Lower lobe of right lung (tissue), 2 donors: ENCODE results near the gene PLEKHM3. TPM values are rescaled to one million over a fixed set of nuclear protein-coding genes. Genes with fewer than 3 reads are reported as not detected.
A peak's percentile ranks its signal among the peaks of the same experiment; 100 is the strongest.
"Not testable (repeated sequence)": the region's sequence is repeated elsewhere in the genome, so short reads cannot be mapped to it uniquely, and the experiment has no call there.

Experiments
- ATAC-seq, 2 donors: fragments of 200-7000 bp; cut with Tn5 transposase; one replicate each; pipeline ENCODE4 v1.9.1; 2020 to 2022; ENCODE audit warnings: mild to moderate bottlenecking in 2 of 2, moderate library complexity in 2 of 2
- DNase-seq: peaks from one replicate; pipeline ENCODE4 v3.0.0-alpha.2; 2020
- H3K27ac ChIP-seq: fragments of 200-600 bp; one replicate; pipeline ENCODE4 v1.8.0; 2022
- H3K27me3 ChIP-seq: fragments of 200-600 bp; one replicate; pipeline ENCODE4 v1.8.0; 2022; ENCODE audit warnings: low read depth
- H3K36me3 ChIP-seq: fragments of 200-600 bp; one replicate; pipeline ENCODE4 v1.8.0; 2022; ENCODE audit warnings: mild to moderate bottlenecking
- H3K4me1 ChIP-seq: fragments of 200-600 bp; one replicate; pipeline ENCODE4 v1.8.0; 2022
- H3K4me3 ChIP-seq: fragments of 200-600 bp; one replicate; pipeline ENCODE4 v1.8.0; 2022; ENCODE audit warnings: mild to moderate bottlenecking
- H3K9me3 ChIP-seq: fragments of 200-600 bp; one replicate; pipeline ENCODE4 v1.8.0; 2022
- intact Hi-C: fragments of 100-400 bp; cut with DNase I; formaldehyde crosslinking; loops from one replicate; pipeline ENCODE4 v1.11.0; 2022
- total RNA-seq: library from RNA; stranded (reverse); fragmentation: NEBNext Ultra II Directional; extraction: Animal tissue kit (Norgen Biotek cat#: 25700); gene quantifications from one replicate; pipeline ENCODE4 v1.2.1, GENCODE V29; 2021
- TF ChIP-seq, protein P1 (sequence below): fragments of 200-600 bp; IDR thresholded peaks from one replicate; pipeline ENCODE4 v1.8.0; 2022; ENCODE audit warnings: antibody characterized with exemption, mild to moderate bottlenecking
- donor health status: DM: no; HTN: yes; CAD: no; lungs with severe emphysema.

Gene PLEKHM3
- total RNA-seq, 1 donor from 2014 or later, result 25.8 TPM

DNA sequence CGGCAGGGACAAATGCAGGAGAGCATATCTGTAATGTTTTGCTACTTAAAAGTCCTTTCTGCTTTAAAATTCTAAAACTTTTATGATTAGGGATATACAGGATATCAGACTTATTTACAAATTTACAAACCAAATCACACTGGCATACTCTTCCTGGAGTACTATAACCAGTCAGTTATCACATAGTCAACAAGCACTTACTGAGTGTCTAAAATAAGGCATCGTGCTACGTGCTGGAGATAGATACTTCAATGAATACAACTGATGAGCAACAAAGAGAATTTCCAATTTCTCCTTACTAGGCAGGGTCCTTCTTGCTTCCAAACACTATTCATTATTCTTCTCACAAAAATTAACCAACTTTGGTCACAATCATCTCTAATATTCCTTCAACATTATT, 113.5 kb downstream of the PLEKHM3 start:
- Histone ChIP-seq H3K9me3 (no peaks in the 10 kb centered on the region), H3K36me3 (no peaks in the 10 kb centered on the region), H3K4me1 (no peaks in the 10 kb centered on the region), H3K27me3 (no peaks in the 10 kb centered on the region), H3K4me3 (no peak overlapping the region), H3K27ac (no peak overlapping the region)
- TF ChIP-seq, protein P1, sequence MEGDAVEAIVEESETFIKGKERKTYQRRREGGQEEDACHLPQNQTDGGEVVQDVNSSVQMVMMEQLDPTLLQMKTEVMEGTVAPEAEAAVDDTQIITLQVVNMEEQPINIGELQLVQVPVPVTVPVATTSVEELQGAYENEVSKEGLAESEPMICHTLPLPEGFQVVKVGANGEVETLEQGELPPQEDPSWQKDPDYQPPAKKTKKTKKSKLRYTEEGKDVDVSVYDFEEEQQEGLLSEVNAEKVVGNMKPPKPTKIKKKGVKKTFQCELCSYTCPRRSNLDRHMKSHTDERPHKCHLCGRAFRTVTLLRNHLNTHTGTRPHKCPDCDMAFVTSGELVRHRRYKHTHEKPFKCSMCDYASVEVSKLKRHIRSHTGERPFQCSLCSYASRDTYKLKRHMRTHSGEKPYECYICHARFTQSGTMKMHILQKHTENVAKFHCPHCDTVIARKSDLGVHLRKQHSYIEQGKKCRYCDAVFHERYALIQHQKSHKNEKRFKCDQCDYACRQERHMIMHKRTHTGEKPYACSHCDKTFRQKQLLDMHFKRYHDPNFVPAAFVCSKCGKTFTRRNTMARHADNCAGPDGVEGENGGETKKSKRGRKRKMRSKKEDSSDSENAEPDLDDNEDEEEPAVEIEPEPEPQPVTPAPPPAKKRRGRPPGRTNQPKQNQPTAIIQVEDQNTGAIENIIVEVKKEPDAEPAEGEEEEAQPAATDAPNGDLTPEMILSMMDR, result no peak
- intact Hi-C loops, result no loop called here
- DNase-seq, result no peak
- ATAC-seq, result no peak

DNA sequence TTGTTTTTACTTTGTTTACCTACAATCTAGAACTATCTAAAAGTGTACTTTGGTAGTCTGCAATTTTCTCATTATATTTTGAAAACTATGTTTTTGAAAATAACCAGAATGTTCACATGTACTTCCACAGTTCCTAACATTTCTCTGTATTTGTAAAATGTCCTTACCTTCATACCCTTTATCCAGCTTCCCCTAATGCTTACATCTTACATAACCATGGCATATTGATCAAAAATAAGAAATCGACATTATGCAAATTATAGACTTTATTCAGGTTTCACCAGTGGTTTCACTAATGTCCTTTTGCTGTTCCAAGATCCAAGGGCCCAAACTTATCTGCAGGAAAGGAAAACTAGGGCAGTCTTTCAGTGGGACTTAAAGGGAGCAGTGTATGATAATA, 114.1 kb downstream of the PLEKHM3 start:
- Histone ChIP-seq H3K27me3 (no peaks in the 10 kb centered on the region), H3K36me3 (no peaks in the 10 kb centered on the region), H3K27ac (no peak overlapping the region), H3K4me3 (no peak overlapping the region), H3K9me3 (no peaks in the 10 kb centered on the region), H3K4me1 (no peaks in the 10 kb centered on the region)
- no peak for ATAC-seq
- DNase-seq, result no peak
- TF ChIP-seq, protein P1, result no peak
- intact Hi-C loops, result no loop called here

DNA sequence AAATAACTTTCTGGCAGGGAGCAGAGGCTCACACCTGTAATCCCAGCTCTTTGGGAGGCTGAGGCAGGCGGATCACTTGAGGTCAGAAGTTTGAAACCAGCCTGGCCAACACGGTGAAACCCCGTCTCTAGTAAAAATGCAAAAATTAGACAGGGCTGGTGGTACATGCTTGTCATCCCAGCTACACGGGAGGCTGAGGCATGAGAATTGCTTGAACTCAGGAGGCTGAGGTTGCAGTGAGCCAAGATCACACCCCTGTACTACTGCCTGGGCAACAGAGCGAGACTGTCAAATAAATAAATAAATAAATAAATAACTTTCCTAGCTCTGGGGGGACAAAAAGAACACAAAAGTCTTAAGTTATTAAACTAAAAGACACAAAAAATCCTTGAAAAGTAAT, 118.8 kb downstream of the PLEKHM3 start:
- H3K4me3 ChIP-seq, DNase-seq, intact Hi-C loops, ATAC-seq, H3K27me3 ChIP-seq, H3K4me1 ChIP-seq, H3K9me3 ChIP-seq, H3K36me3 ChIP-seq, H3K27ac ChIP-seq: not testable (repeated sequence)

DNA sequence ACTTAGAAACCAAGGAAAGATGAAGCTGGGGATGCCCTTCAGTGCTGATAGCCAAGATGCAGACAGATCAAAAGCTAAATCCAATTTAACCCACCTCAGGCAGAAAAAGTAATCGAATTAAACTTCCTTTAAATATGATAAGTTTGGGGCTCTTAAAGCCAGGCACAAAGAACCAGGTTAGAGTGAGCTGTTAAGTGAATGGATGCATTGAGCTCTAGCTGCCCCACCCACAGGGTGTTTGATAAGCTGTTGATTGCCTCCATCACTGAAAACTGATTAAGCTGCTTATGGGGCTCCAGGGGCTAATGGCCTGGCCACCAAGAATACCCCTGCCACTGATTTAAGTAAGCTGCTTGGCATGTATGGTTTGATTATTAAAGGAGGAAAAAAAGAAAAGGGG, 119.8 kb downstream of the PLEKHM3 start:
- Histone ChIP-seq H3K4me3 (no peak overlapping the region), H3K27me3 (no peaks in the 10 kb centered on the region), H3K27ac (no peak overlapping the region), H3K9me3 (no peaks in the 10 kb centered on the region), H3K36me3 (peaks cover 7% of the 10 kb centered on the region), H3K4me1 (no peaks in the 10 kb centered on the region)
- intact Hi-C loops, result no loop called here
- DNase-seq, result no peak
- TF ChIP-seq, protein P1, result no peak
- ATAC-seq, result no peak

DNA sequence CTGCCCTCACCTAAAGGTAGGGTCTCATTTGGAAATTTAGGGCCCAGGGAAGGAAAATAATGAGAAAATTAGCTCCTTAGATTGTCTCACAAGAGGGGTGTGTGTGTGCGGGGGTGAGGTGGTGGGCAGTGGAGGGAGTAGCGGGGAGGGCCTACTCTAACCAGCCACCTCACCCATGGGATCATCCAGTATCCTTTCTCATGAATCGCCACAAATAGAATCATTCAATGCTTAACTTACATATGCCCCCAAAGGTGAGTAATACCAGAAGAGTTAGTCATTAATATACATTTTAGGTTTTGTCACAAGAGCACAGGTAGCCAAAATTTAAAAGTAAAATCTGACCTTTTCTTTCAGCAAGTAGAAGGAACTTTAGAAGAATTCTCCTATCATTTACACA, 122.1 kb downstream of the PLEKHM3 start:
- TF ChIP-seq, protein P1, result no peak
- DNase-seq (no peak), ATAC-seq (no peak)
- intact Hi-C loops, result no loop called here
- H3K4me1 ChIP-seq, result no peaks in the 10 kb centered on the region
- no peaks in the 10 kb centered on the region for H3K27me3 ChIP-seq
- peaks cover 7% of the 10 kb centered on the region for H3K36me3 ChIP-seq
- H3K9me3 ChIP-seq, result no peaks in the 10 kb centered on the region
- H3K4me3 ChIP-seq, result no peak overlapping the region
- no peak overlapping the region for H3K27ac ChIP-seq

DNA sequence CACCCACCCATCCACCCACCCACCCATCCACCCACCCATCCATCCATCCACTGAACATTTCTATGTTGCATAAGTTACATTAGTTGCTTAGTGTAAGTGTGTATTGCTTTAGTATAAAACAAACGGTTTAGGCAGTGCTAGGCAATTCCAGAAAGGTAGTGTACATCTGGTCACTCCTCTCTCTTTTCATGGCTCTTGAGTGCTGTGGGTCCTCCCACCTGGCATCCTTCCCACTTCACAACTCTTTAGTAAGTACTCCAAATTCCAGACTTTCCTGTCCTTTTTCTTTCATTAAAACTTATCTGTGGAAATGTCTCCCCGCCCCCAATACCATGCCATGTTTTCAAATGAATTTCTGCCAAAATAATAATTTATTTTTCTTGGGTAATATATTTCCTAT, 122.5 kb downstream of the PLEKHM3 start:
- DNase-seq (peak; percentile 60), ATAC-seq (peak; percentile 78 to 90)
- no peak overlapping the region for H3K4me3 ChIP-seq
- intact Hi-C loops, result no loop called here
- H3K27ac ChIP-seq, result no peak overlapping the region
- no peaks in the 10 kb centered on the region for H3K4me1 ChIP-seq
- H3K27me3 ChIP-seq, result no peaks in the 10 kb centered on the region
- H3K36me3 ChIP-seq, result peaks cover 7% of the 10 kb centered on the region
- TF ChIP-seq, protein P1, result no peak
- no peaks in the 10 kb centered on the region for H3K9me3 ChIP-seq
